Karpas-422 (cell line): ENCODE measurements around the gene IRF7. TPM values are rescaled to one million over a fixed set of nuclear protein-coding genes. Genes with fewer than 3 reads are reported as not detected.

Experiments
- DNase-seq: peaks from one replicate; pipeline ENCODE4 v3.0.0-alpha.2; 2015
- H2AFZ ChIP-seq: fragments of 200-600 bp; sonication (generic); 2 replicates; pipeline ENCODE4 v1.6.1; 2014; ENCODE audit warnings: antibody characterized with exemption, low read length, mixed read lengths
- H3K27ac ChIP-seq: fragments of 200-600 bp; sonication (generic); 2 replicates; pipeline ENCODE4 v1.5.1; 2014; ENCODE audit warnings: mild to moderate bottlenecking, low read length, moderate library complexity
- H3K27me3 ChIP-seq: fragments of 200-600 bp; sonication (generic); 2 replicates; pipeline ENCODE4 v1.6.1; 2014; ENCODE audit warnings: low read length, mixed read lengths
- H3K36me3 ChIP-seq: fragments of 200-600 bp; sonication (generic); 2 replicates; pipeline ENCODE4 v1.6.1; 2014; ENCODE audit warnings: low read length, mixed read lengths; ENCODE audit not compliant: insufficient read depth
- H3K4me1 ChIP-seq: fragments of 200-600 bp; sonication (generic); 2 replicates; pipeline ENCODE4 v1.6.1; 2014; ENCODE audit warnings: mild to moderate bottlenecking, low read length, mixed read lengths
- H3K4me2 ChIP-seq: fragments of 200-600 bp; sonication (generic); 2 replicates; pipeline ENCODE4 v1.6.1; 2014; ENCODE audit warnings: low read length, low read depth, mild to moderate bottlenecking; ENCODE audit not compliant: poor library complexity, severe bottlenecking
- H3K4me3 ChIP-seq: fragments of 200-600 bp; sonication (generic); 2 replicates; pipeline ENCODE4 v1.5.1; 2014; ENCODE audit warnings: mild to moderate bottlenecking, antibody characterized with exemption, low read length, mixed read lengths
- H3K79me2 ChIP-seq: fragments of 200-600 bp; sonication (generic); 2 replicates; pipeline ENCODE4 v1.6.1; 2014; ENCODE audit warnings: mild to moderate bottlenecking, low read length, mixed read lengths
- H3K9ac ChIP-seq: fragments of 200-600 bp; sonication (generic); 2 replicates; pipeline ENCODE4 v1.6.0; 2014; ENCODE audit warnings: low read length
- H3K9me2 ChIP-seq: fragments of 200-600 bp; sonication (generic), shearing (Covaris generic); replicated peaks from 2 replicates; pipeline ENCODE4 v1.6.0; 2014; ENCODE audit warnings: mild to moderate bottlenecking, low read length, moderate library complexity; ENCODE audit not compliant: insufficient read depth
- H3K9me3 ChIP-seq: fragments of 300-700, 200-600 bp; sonication (generic); 2 replicates; pipeline ENCODE4 v1.6.1; 2014; ENCODE audit warnings: low read length, mixed read lengths
- H4K20me1 ChIP-seq: fragments of 200-600 bp; sonication (generic); 2 replicates; pipeline ENCODE4 v1.6.1; 2014; ENCODE audit warnings: mild to moderate bottlenecking, antibody characterized with exemption, low read length, low read depth; ENCODE audit not compliant: insufficient read depth
- total RNA-seq: library from RNA; depleted of rRNA; stranded (reverse); fragments of >200 nt; shearing (Covaris generic); gene quantifications from 2 replicates; pipeline ENCODE4 v1.2.3, GENCODE V29; 2014; ENCODE audit warnings: low replicate concordance

The IRF7 gene
- total RNA-seq, 1 experiment from 2014 or later: 34.6 TPM

- Histone ChIP-seq H3K9ac (no peak overlapping the region), H2AFZ (no peak overlapping the region), H3K4me3 (no peak overlapping the region), H3K9me3 (no peaks in the 10 kb centered on the region), H3K79me2 (no peaks in the 10 kb centered on the region), H3K4me1 (no peaks in the 10 kb centered on the region), H3K9me2 (no peaks in the 10 kb centered on the region), H3K4me2 (no peak overlapping the region), H3K27me3 (no peaks in the 10 kb centered on the region), H4K20me1 (no peaks in the 10 kb centered on the region; the same call in 1 of the 2 replicates), H3K36me3 (no peaks in the 10 kb centered on the region), H3K27ac (no peak overlapping the region)
- no peak for DNase-seq
Measured at GRCh38 chr11:638631-639331, 23.0 kb upstream of the IRF7 start.

GRCh38 chr11:637593-638521 is 22.1 kb upstream of the IRF7 start:
- no peak for DNase-seq
- no peaks in the 10 kb centered on the region for H3K4me1 ChIP-seq
- H3K4me2 ChIP-seq: no peak overlapping the region
- no peaks in the 10 kb centered on the region; the same call in 1 of the 2 replicates for H4K20me1 ChIP-seq
- H2AFZ ChIP-seq: no peak overlapping the region
- H3K36me3 ChIP-seq: no peaks in the 10 kb centered on the region
- H3K9me2 ChIP-seq: no peaks in the 10 kb centered on the region
- no peaks in the 10 kb centered on the region for H3K27me3 ChIP-seq
- no peak overlapping the region for H3K4me3 ChIP-seq
- no peaks in the 10 kb centered on the region for H3K9me3 ChIP-seq
- H3K9ac ChIP-seq: no peak overlapping the region
- H3K79me2 ChIP-seq: no peaks in the 10 kb centered on the region
- no peak overlapping the region for H3K27ac ChIP-seq

- H4K20me1 ChIP-seq: no peaks in the 10 kb centered on the region; the same call in 1 of the 2 replicates
- no peak overlapping the region for H3K27ac ChIP-seq
- H3K4me2 ChIP-seq: no peak overlapping the region
- H3K4me3 ChIP-seq: no peak overlapping the region
- no peak for DNase-seq
- H3K9ac ChIP-seq: no peak overlapping the region
- H3K9me3 ChIP-seq: no peaks in the 10 kb centered on the region
- H2AFZ ChIP-seq: no peak overlapping the region
- H3K36me3 ChIP-seq: no peaks in the 10 kb centered on the region
- no peaks in the 10 kb centered on the region for H3K79me2 ChIP-seq
- H3K27me3 ChIP-seq: no peaks in the 10 kb centered on the region
- H3K9me2 ChIP-seq: no peaks in the 10 kb centered on the region
- H3K4me1 ChIP-seq: no peaks in the 10 kb centered on the region
Measured at GRCh38 chr11:637333-637592, 21.5 kb upstream of the IRF7 start.

GRCh38 chr11:636511-637332 is 21.0 kb upstream of the IRF7 start, which contains the start of gene DRD4:
DRD4 (plus strand) TSS chr11:637269; CDS start chr11:637305, 36 bp downstream.
- no peaks in the 10 kb centered on the region for H3K36me3 ChIP-seq
- H3K9me2 ChIP-seq: no peaks in the 10 kb centered on the region
- no peak within 1 kb of the TSS for H3K9ac ChIP-seq
- no peaks in the 10 kb centered on the region for H3K27me3 ChIP-seq
- H3K27ac ChIP-seq: no peak within 1 kb of the TSS
- no peak within 1 kb of the TSS for H2AFZ ChIP-seq
- H3K4me1 ChIP-seq: no peaks in the 10 kb centered on the region
- no peaks in the 10 kb centered on the region for H3K9me3 ChIP-seq
- no peak for DNase-seq
- H4K20me1 ChIP-seq: no peaks in the 10 kb centered on the region; the same call in 1 of the 2 replicates
- H3K4me3 ChIP-seq: no peak within 1 kb of the TSS
- no peak within 1 kb of the TSS for H3K4me2 ChIP-seq
- no peaks in the 10 kb centered on the region for H3K79me2 ChIP-seq

- Histone ChIP-seq H4K20me1 (no peaks in the 10 kb centered on the region; the same call in 1 of the 2 replicates), H3K36me3 (no peaks in the 10 kb centered on the region), H3K4me2 (no peak overlapping the region), H3K9me2 (no peaks in the 10 kb centered on the region), H3K27me3 (no peaks in the 10 kb centered on the region), H3K9ac (no peak overlapping the region), H2AFZ (no peak overlapping the region), H3K27ac (no peak overlapping the region), H3K4me3 (no peak overlapping the region), H3K9me3 (no peaks in the 10 kb centered on the region), H3K79me2 (no peaks in the 10 kb centered on the region), H3K4me1 (no peaks in the 10 kb centered on the region)
- DNase-seq: no peak
Measured at GRCh38 chr11:635945-636510, 20.3 kb upstream of the IRF7 start.

GRCh38 chr11:630871-631270 is 15.1 kb upstream of the IRF7 start:
- no peak overlapping the region for H3K4me3 ChIP-seq
- H3K4me1 ChIP-seq: no peaks in the 10 kb centered on the region
- H3K27ac ChIP-seq: no peak overlapping the region
- no peaks in the 10 kb centered on the region for H3K79me2 ChIP-seq
- H4K20me1 ChIP-seq: no peaks in the 10 kb centered on the region
- no peaks in the 10 kb centered on the region for H3K36me3 ChIP-seq
- no peaks in the 10 kb centered on the region for H3K9me3 ChIP-seq
- DNase-seq: no peak
- no peak overlapping the region for H3K9ac ChIP-seq
- H3K27me3 ChIP-seq: no peaks in the 10 kb centered on the region
- H3K4me2 ChIP-seq: no peak overlapping the region
- no peaks in the 10 kb centered on the region for H3K9me2 ChIP-seq
- H2AFZ ChIP-seq: no peak overlapping the region

GRCh38 chr11:629237-629583 is 13.5 kb upstream of the IRF7 start:
- no peaks in the 10 kb centered on the region for H3K9me3 ChIP-seq
- H3K36me3 ChIP-seq: no peaks in the 10 kb centered on the region
- no peaks in the 10 kb centered on the region for H3K9me2 ChIP-seq
- no peaks in the 10 kb centered on the region for H3K27me3 ChIP-seq
- H3K9ac ChIP-seq: no peak overlapping the region
- no peaks in the 10 kb centered on the region for H3K4me1 ChIP-seq
- no peaks in the 10 kb centered on the region for H4K20me1 ChIP-seq
- H2AFZ ChIP-seq: no peak overlapping the region
- H3K4me2 ChIP-seq: no peak overlapping the region
- no peak overlapping the region for H3K27ac ChIP-seq
- no peak for DNase-seq
- H3K4me3 ChIP-seq: no peak overlapping the region
- no peaks in the 10 kb centered on the region for H3K79me2 ChIP-seq

GRCh38 chr11:628056-628455 is 12.3 kb upstream of the IRF7 start:
- no peak for DNase-seq
- no peak overlapping the region for H3K9ac ChIP-seq
- H2AFZ ChIP-seq: no peak overlapping the region
- no peak overlapping the region for H3K4me2 ChIP-seq
- H3K27ac ChIP-seq: no peak overlapping the region
- no peaks in the 10 kb centered on the region for H3K79me2 ChIP-seq
- H3K4me3 ChIP-seq: no peak overlapping the region
- no peaks in the 10 kb centered on the region for H3K27me3 ChIP-seq
- no peaks in the 10 kb centered on the region for H3K4me1 ChIP-seq
- no peaks in the 10 kb centered on the region for H3K9me2 ChIP-seq
- H4K20me1 ChIP-seq: no peaks in the 10 kb centered on the region
- no peaks in the 10 kb centered on the region for H3K36me3 ChIP-seq
- no peaks in the 10 kb centered on the region for H3K9me3 ChIP-seq
